Osteocyte (in vitro differentiated cells): ENCODE data around the gene GUCY2F. TPM values are rescaled to one million over a fixed set of nuclear protein-coding genes. Genes with fewer than 3 reads are reported as not detected.

Experiments used
- DNase-seq: peaks from one replicate; pipeline ENCODE4 v3.0.0; 2021; ENCODE audit warnings: mixed read lengths; ENCODE audit not compliant: unreplicated experiment; ENCODE audit errors: extremely low spot score
- H3K27ac Mint-ChIP-seq: one replicate; pipeline ENCODE4 v1.8.0; 2021; ENCODE audit warnings: mild to moderate bottlenecking, mixed read lengths; ENCODE audit not compliant: unreplicated experiment
- H3K27me3 Mint-ChIP-seq: one replicate; pipeline ENCODE4 v1.8.0; 2021; ENCODE audit warnings: mixed read lengths; ENCODE audit not compliant: unreplicated experiment
- H3K36me3 Mint-ChIP-seq: one replicate; pipeline ENCODE4 v1.8.0; 2021; ENCODE audit warnings: mixed read lengths; ENCODE audit not compliant: unreplicated experiment
- H3K4me1 Mint-ChIP-seq: one replicate; pipeline ENCODE4 v1.8.0; 2021; ENCODE audit warnings: mixed read lengths; ENCODE audit not compliant: unreplicated experiment
- H3K4me3 Mint-ChIP-seq: one replicate; pipeline ENCODE4 v1.8.0; 2021; ENCODE audit warnings: mild to moderate bottlenecking, moderate library complexity, mixed read lengths; ENCODE audit not compliant: unreplicated experiment
- H3K9me3 Mint-ChIP-seq: one replicate; pipeline ENCODE4 v1.8.0; 2021; ENCODE audit warnings: mixed read lengths; ENCODE audit not compliant: unreplicated experiment
- CTCF ChIP-seq: fragments of 200-600 bp; sonication (generic); IDR thresholded peaks from 2 replicates; pipeline ENCODE4 v1.5.0; 2021; ENCODE audit warnings: antibody characterized with exemption, mild to moderate bottlenecking, moderate library complexity
- total RNA-seq: library from RNA; stranded (reverse); gene quantifications from 2 replicates; pipeline ENCODE4 v1.2.1, GENCODE V29; 2021

GUCY2F gene
- total RNA-seq, 1 donor from 2014 or later: not detected

- Mint-ChIP-seq H3K36me3 (no peaks in the 10 kb centered on the region), H3K4me1 (peaks cover 52% of the 10 kb centered on the region), H3K27me3 (no peaks in the 10 kb centered on the region), H3K9me3 (no peaks in the 10 kb centered on the region), H3K4me3 (no peak overlapping the region), H3K27ac (no peak overlapping the region)
- DNase-seq: no peak
- no peak for TF ChIP-seq CTCF
These were observed 137.8 kb downstream of the GUCY2F start for GRCh38 chrX:109344101-109344500.

GRCh38 chrX:109343671-109344070 is 138.2 kb downstream of the GUCY2F start:
- H3K27ac Mint-ChIP-seq: peak overlapping the region; percentile 37

GRCh38 chrX:109336141-109336540 is 145.7 kb downstream of the GUCY2F start:
- H3K27ac Mint-ChIP-seq: no peak overlapping the region
- no peak for DNase-seq
- no peaks in the 10 kb centered on the region for H3K4me1 Mint-ChIP-seq
- no peak for TF ChIP-seq CTCF
- peaks cover 23% of the 10 kb centered on the region for H3K9me3 Mint-ChIP-seq
- no peaks in the 10 kb centered on the region for H3K36me3 Mint-ChIP-seq
- no peak overlapping the region for H3K4me3 Mint-ChIP-seq
- H3K27me3 Mint-ChIP-seq: peaks cover 19% of the 10 kb centered on the region

More at GRCh38 chrX:109343671-109344070, 138.2 kb downstream of the GUCY2F start:
- no peaks in the 10 kb centered on the region for H3K9me3 Mint-ChIP-seq
- no peak for TF ChIP-seq CTCF
- no peak for DNase-seq
- no peak overlapping the region for H3K4me3 Mint-ChIP-seq
- no peaks in the 10 kb centered on the region for H3K36me3 Mint-ChIP-seq
- no peaks in the 10 kb centered on the region for H3K27me3 Mint-ChIP-seq
- peaks cover 49% of the 10 kb centered on the region for H3K4me1 Mint-ChIP-seq

- H3K4me3 Mint-ChIP-seq: no peak overlapping the region
- TF ChIP-seq CTCF: no peak
- no peaks in the 10 kb centered on the region for H3K36me3 Mint-ChIP-seq
- no peak overlapping the region for H3K27ac Mint-ChIP-seq
- H3K27me3 Mint-ChIP-seq: peaks cover 12% of the 10 kb centered on the region
- peaks cover 14% of the 10 kb centered on the region for H3K4me1 Mint-ChIP-seq
- peaks cover 18% of the 10 kb centered on the region for H3K9me3 Mint-ChIP-seq
- DNase-seq: no peak
These were observed 154.6 kb downstream of the GUCY2F start for GRCh38 chrX:109327251-109327650.

Other genes with a start within 250 kb of the GUCY2F start
- 13.2 and 13.8 TPM in 2 replicates for gene NXT2, start 54.8 kb upstream of the GUCY2F start, total RNA-seq
- 0.24 and 0.70 TPM in 2 replicates for gene KCNE5, start 143.1 kb upstream of the GUCY2F start, total RNA-seq